GM06990 (cell line): Measurements from ENCODE around the gene DUSP28.

Experiments used
- DNase-seq: peaks from one replicate; pipeline ENCODE4 v3.0.0-alpha.2; 2011; ENCODE audit not compliant: insufficient read length; ENCODE audit errors: extremely low read depth
- H3K27me3 ChIP-seq: replicated peaks from 2 replicates; pipeline ENCODE4 v1.6.0; 2011; ENCODE audit warnings: low read length; ENCODE audit not compliant: control insufficient read depth, insufficient read depth
- H3K36me3 ChIP-seq: 2 replicates; pipeline ENCODE4 v1.5.1; 2011; ENCODE audit warnings: low read length; ENCODE audit not compliant: control insufficient read depth, insufficient read depth
- H3K4me3 ChIP-seq: replicated peaks from 2 replicates; pipeline ENCODE4 v1.5.1; 2011; ENCODE audit warnings: low read depth, mild to moderate bottlenecking, control low read depth, low read length
- CTCF ChIP-seq: IDR thresholded peaks from 2 replicates; pipeline ENCODE4 v1.5.1; 2011; ENCODE audit warnings: low read length, control low read depth, mild to moderate bottlenecking, inconsistent platforms; ENCODE audit not compliant: insufficient read depth, poor library complexity, severe bottlenecking

The DUSP28 gene

GRCh38 chr2:240578110-240578450, 17.9 kb downstream of the DUSP28 start:
- TF ChIP-seq CTCF = no peak
- DNase-seq = no peak
- peaks cover 40% of the 10 kb centered on the region for H3K36me3 ChIP-seq
- no peak overlapping the region for H3K4me3 ChIP-seq
- no peaks in the 10 kb centered on the region for H3K27me3 ChIP-seq

DNA sequence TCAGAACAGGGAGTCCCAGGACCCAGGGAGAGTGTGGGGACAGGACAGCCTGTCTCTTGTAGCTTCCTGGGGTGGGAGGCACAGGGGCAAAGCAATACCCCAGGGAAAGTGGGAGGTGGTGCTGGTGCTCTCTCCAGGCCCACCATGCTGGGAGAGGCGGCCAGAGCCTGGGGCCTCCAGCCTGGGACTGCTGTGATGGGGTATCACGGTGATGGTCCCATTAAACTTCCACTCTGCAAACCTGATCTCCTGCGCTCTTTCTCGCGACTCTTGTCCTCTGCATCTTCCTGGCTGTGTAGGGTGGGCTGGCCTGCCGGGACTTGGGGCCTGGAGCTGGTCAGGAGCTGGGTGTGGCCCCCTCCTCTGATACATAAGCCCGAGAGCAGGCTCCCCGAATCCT, 18.3 kb downstream of the DUSP28 start:
- Histone ChIP-seq H3K27me3 (no peaks in the 10 kb centered on the region), H3K36me3 (peaks cover 41% of the 10 kb centered on the region)

GRCh38 chr2:240579071-240579762, 19.1 kb downstream of the DUSP28 start:
- H3K36me3 ChIP-seq = peaks cover 41% of the 10 kb centered on the region
- TF ChIP-seq CTCF = no peak
- no peaks in the 10 kb centered on the region for H3K27me3 ChIP-seq
- H3K4me3 ChIP-seq = no peak overlapping the region
- DNase-seq = peak; percentile 43

More for the DNA sequence above, 18.3 kb downstream of the DUSP28 start:
- no peak for DNase-seq
- H3K4me3 ChIP-seq = no peak overlapping the region
- TF ChIP-seq CTCF = no peak

- Histone ChIP-seq H3K36me3 (peaks cover 34% of the 10 kb centered on the region), H3K4me3 (no peak overlapping the region)
Measured at GRCh38 chr2:240579771-240580614, 19.8 kb downstream of the DUSP28 start.

GRCh38 chr2:240581811-240582210, 21.7 kb downstream of the DUSP28 start:
- Histone ChIP-seq H3K4me3 (no peak overlapping the region), H3K27me3 (no peaks in the 10 kb centered on the region), H3K36me3 (peaks cover 18% of the 10 kb centered on the region)
- TF ChIP-seq CTCF = no peak
- no peak for DNase-seq

More at GRCh38 chr2:240579771-240580614, 19.8 kb downstream of the DUSP28 start:
- peak; percentile 82 for TF ChIP-seq CTCF
- H3K27me3 ChIP-seq = no peaks in the 10 kb centered on the region
- peak; percentile 88 for DNase-seq
